HG03342 (cell line): Measurements from ENCODE around the gene SGCD.

Experiments used
- ATAC-seq: cut with Tn5 transposase; IDR thresholded peaks from one replicate; pipeline ENCODE4 v1.9.1; 2021; ENCODE audit warnings: mild to moderate bottlenecking, moderate library complexity; ENCODE audit not compliant: unreplicated experiment

Gene SGCD

DNA sequence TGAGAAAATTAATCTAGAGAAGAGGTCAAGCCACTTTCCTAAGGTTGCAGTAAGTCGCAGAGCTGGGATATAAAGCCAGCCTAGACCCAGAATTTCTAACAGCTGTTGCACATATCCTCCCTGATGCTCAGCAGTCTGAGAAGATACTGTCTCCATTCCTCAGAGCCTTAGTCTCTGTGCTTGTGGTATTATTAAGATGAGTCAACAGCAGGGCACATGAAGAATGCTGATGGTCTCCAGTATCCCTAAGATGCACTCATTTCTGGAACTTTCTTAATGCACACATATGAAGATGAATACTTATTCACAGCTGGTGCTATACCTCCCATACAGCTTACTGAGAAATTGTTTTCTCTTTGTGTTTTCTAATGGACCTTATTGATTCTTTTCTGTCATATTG is 32.5 kb downstream of the SGCD start:
- no peak for ATAC-seq

DNA sequence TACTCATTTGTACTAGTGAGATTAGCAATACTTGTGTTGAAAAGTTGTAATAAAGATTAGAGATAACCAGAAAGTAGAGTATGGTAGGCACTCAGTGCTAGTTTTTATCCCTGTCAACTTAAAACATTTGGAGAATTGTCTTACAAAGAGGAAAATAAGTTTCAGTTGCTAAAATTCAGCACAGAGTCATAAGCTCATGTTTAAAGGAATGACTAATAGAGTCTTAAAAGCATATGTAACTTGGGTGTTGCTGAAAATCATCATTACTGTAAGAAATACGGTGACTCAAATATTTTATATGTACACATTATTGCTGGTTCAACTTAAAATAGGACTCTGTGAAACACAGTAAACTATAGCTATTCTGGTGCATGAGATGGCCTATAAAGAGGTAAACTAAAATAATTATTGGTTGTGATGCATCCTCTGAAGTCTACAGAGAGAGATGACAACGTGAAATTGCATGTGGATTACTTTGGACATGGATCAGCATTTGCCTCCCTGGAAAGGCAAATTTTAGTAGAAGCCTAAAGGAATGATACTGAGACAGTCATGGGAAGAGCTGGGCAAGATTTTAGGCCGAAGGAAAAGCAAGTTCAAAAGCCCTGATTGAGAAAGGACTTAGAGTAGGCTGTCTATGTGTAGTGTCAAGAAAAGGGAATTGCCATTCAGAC is 34.6 kb downstream of the SGCD start:
- no peak for ATAC-seq

DNA sequence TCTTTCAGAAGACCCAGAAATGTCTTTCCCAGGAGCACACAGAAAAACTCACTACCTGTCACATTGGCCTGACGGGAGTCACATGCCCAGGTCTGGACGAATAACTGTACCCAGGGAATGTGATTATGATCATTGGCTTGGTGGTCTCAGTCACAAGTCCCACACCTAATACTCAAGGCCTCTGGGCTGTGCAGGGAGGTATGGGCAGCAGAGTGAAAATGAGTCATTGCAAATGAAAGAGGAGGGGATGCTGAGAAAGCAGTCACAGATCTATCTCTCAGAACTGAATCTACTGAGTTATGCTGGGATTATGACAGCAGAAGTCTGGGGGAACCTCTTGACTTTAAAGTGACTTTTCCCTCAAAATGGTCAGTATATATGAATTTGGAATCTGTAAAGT is 36.9 kb downstream of the SGCD start:
- no peak for ATAC-seq

DNA sequence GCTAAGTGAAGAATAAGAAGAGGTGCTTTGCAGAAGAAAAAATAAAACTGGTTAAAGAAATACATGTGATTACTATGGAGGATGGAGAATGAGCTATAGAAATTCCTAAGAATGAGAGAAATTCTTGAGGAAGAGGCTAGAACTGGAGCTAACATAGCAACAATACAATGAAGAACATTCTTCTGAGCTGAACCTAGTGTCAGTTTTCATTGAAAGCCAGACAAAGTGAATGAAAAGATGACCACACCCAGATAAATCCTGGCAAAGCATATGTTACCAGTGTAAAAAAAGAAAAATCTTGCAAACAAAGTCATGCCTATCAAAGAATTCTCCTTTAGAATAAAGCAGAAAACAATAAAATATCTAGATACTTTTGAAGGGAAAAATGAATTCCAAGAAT is 39.6 kb downstream of the SGCD start:
- ATAC-seq = no peak

DNA sequence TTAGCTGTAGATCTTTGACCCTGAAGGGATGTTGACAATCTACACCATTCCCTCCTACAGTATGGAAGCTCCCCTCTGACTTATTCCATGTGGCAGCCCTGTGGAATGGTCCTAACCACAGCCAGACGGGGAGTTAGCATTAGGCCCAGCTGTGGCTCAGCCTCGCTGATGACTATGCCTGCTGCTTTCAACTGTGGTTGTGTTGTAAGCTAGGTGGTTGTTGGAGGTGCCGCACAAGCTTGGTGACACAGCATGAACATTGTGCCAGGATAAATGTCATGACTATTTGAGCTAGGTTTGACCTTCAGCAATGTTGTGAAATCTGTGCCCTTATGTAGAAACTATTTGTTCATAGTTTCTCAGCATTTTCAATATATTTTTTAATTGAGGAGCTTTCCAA is 40.6 kb downstream of the SGCD start:
- ATAC-seq = no peak

DNA sequence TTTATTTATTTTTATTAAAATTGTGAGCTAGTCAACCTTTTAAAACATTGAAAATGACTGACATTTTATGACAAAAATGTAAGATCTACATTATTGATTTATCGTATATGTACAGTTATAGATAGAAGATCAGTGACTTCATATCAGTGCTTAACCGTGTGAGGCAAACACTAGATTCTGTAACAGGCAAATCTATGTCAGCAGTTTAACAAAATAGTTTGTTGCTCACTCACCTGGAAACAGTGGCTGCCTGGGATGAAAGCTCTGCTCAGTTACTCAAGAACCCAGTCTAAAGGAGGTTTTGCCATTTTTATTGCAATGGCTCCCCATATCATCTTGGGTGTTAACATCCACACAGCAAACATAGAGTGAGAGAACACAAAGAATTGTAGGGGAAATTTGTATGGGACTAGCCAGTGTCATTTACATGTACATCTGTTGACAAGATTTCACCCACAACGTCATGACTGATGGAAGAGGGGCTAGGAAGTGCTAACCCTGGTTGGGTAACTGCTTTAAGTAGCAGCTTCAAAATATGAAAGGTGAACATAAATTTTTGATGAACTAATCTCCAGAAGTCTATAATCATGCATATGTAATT is 49.0 kb downstream of the SGCD start:
- ATAC-seq = peak; percentile 51

DNA sequence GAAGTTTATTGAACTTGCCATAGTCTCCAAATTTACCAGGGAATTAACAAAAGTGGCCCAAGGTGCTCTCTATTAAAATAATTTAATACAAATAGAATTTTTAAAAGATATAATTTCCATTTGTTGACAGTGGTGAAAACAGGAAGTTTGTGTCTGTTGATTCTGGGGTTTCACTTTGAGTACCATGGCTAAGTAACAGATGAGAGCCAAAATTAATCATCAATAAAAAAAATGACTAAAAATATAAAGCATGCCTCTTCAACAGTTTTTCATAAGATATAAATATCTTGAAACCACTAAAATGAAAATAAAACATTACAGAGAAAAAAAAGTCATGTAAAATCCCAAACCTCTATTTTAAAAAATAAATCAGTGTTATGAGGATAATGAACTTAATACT is 49.8 kb downstream of the SGCD start:
- ATAC-seq = peak; percentile 61

DNA sequence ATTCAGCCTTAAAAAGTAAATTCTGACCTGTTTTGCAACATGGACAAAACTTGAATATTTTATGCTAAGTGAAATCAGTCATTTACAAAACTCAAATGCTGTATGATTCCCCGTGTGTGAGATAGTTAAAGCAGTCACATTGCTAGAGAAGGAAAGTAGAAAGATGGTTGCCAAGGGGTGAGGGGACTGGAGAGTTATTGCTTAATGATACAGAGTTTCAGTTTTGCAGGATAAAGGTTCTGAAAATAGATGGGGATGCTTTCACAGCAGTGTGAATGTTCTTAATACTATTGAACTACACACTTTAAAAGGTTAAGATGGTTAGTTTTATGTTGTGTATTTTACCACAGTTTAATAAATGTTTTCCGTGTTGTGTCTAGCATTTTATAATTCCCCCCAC is 51.2 kb downstream of the SGCD start:
- no peak for ATAC-seq

DNA sequence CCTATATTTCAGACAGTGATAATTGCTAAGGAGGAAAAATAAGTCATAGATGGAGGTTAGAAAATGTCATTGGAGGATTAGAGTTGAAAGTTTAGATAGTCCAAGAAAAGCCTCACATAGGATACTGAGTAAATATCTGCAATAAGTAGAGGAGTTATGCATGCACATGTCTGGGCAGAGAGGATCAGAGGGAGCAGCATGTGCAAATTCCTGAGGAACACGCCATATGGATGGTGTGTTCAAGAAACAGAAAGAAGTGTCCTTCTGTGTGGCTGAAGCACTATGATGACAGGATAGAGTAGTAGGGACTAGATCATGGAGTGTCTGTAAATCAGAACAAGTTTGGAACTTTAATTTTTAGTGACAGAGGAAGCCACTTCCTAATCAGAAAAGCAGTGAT is 52.2 kb downstream of the SGCD start:
- no peak for ATAC-seq

DNA sequence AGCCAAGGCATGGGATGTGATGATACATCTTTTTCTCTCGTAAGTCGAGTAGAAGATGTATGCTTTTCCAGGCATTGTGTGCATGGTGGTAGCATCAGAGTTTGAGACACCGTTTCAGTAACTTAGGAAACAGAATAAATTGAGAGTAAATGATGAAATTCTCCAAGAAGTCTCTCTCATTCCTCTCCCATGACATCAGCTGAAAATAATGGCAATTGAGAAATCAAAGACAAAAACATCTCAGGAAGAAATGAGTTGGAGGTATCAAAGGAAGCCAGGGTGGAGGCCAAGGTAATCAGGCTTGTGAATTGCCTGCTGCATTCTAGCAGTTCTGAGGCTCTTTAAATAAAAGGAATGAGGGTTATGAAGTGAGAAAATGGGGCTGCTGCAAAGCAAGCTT is 53.9 kb downstream of the SGCD start:
- no peak for ATAC-seq

DNA sequence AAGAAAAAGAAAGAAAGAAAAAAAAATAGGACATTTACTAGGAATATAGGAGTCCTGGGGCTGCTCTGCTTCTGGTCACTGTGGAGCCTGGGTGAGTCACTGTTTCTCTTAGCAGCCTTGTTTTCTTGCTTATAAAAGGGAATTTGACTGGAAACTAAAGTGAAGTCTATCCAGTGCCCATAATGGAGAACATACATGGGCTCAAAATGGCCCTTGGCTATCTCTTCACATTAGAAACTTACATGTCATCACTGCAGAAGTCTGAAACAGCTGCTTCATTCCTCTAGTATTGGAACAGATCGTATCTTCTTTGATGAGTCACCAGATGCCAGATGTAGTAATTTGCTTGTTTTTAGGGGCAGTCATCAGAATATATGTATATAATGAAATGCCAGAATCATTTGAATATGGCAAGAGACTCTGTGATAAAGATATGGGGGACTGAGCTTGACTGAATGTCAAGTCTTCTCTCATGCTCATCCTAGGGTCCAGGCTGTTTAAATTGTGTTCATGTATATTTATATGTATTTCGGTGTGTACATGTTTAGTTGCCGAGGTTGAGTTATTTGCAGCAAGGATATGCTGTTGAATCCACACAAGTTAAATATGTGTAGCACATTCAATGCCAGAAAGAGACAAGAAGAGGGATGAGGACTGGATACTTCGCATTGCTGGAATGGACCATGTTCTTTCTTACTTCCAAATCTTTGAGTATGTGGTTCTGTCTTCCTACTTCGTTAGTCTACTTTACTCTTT is 56.7 kb downstream of the SGCD start:
- no peak for ATAC-seq

DNA sequence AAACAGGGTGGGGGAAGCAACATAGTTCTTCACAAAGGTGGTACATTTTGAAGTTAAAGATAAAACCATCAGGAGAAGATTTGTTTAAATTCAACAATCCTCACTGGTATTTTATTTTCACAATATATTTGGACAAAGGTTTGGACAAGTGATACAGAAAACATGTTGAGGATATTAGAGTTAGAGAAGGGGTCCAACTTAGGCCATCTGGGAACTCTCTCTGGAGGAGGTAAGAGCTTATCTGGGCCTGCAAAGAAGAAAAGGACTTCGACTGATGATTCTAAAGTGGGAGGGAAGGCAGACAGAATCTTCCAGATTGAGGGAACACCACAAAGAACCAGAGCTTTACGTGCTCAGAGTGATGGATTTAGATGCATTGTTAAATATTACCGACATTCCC is 58.5 kb downstream of the SGCD start:
- no peak for ATAC-seq

DNA sequence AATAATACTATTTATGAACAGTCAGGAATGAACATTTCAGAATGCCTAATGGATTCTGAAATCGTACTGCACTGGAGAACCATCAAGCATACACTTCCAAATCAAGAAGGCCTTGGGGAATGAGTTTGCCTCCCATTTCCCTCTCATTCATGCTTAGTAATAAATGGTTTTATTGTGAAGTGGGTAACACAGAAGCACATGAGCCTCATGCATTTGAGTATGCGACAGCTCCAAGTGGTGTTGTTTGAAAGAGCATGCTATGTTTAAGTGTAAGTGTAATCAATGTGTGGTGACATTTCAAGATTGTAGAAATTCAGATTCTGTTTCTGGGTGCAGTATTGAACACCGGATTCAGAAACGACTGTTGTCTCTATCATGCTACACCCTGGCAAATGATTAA is 60.0 kb downstream of the SGCD start:
- ATAC-seq = no peak

DNA sequence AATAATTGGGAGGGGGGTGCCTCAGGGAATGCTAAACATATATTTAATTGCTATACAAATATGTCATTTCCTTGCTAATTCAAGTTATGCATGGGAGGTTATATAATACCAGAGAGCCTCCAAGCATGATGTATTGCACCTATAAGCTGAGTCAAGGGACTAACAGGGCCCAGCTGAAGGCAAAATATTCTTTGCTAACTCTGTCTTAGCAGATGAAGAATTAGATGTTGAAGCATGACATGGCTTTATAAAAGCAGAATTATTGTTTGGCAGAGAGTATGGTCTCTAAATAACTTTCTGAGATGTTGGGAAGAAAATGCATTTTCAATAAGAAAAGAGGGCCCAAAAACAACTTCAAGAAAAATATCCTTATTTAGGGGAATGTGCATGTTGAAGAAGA is 60.4 kb downstream of the SGCD start:
- ATAC-seq = no peak

DNA sequence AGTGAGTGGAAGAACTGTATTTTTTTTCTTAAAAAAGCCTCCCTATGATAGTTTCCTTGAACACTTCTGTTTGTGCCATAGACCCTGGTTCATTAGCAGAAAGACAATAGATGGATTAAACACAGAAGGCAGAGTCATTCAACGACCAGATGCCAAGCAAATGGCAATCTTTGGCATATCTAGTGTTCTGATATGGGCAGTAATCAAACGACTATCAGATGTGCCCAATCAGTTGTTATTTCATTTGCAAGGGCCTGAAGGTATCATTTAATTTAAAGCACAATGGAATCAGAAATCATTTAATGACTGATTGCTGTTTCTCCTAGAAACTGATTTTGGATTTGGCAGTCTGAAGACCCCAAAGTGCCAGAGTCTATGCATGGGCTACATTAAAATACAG is 61.3 kb downstream of the SGCD start:
- no peak for ATAC-seq

DNA sequence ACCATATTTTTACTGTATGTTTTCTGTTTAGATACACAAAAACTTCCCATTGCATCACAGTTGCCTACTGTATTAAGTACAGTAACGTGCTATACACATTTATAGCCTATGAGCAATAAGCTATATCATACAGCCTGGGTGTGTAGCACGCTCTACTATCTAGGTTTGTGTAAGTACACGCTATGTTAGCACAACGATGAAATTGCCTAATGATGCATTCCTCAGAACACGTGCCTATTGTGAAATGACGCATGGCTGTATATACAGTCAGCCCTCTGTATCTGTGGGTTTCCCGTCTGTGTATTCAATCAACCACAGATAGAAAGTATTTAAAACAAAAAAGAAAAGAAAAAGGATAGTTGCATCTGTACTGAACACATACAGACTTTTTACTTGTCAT is 64.2 kb downstream of the SGCD start:
- no peak for ATAC-seq

DNA sequence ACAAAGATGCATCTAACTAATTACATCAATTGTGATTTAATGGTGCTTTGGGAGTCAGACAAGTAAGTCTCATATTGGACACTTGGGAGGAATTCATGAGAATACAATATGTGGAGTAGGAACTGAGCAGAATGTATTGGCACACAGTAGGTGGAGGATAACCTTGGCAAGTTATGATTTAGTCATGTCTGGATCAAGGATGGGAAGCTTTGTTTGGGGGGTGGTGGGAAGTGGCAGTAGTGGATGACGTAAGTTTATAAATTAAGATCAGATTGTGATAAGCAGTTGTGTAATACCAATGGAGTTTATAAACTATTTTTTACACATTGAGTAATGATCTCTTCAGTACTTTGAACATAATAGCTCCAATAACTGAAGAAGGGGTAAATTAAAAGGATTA is 67.0 kb downstream of the SGCD start:
- no peak for ATAC-seq

DNA sequence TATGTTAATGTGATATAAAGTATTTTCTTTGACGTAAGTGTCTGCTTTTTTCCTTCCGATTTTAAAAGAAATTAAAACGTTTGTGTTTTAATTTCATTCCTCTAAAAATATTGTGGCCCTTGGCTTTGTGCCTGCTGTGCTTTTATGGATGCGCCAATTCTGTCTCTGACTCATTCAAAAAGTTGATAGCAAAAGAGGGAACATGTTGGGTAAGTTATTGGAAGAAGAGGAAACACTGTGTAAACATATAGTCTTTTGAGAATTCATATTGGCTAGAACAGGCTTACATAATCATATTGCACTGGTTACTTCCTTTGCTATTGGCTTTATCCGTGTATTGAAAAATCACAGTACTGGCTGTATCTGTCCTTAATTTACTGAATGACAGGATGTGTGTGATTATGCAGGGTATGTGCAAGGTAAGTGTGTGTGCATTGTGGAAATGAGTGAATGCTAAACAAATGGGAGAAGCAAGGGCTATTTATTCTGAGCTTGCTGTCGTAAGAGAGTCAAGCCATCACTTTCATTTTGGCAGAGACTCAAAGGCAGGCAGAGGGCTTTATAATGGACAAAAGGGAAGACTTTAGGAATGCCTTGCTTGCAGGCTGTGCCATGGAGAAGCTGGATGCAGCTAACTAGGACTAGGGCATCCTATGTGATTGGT is 67.8 kb downstream of the SGCD start:
- ATAC-seq = no peak

DNA sequence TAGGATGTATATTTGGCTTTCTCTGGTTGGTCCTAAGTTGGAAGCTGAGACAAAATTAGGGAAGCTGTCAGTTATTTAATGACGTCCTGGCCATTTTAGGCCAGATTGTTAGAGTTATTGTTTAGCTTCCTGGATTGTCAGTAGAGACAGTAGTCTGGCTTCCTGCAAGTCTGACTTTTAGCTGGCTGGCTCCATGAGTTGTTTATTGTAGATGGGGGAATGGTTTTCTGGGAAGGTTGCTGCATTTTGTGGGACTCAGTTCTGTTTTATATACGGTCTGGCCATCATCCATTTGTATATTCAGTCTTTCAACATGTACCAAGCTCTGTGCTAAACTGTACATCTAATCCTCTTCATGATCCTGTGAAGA is 68.3 kb downstream of the SGCD start:
- ATAC-seq = no peak

DNA sequence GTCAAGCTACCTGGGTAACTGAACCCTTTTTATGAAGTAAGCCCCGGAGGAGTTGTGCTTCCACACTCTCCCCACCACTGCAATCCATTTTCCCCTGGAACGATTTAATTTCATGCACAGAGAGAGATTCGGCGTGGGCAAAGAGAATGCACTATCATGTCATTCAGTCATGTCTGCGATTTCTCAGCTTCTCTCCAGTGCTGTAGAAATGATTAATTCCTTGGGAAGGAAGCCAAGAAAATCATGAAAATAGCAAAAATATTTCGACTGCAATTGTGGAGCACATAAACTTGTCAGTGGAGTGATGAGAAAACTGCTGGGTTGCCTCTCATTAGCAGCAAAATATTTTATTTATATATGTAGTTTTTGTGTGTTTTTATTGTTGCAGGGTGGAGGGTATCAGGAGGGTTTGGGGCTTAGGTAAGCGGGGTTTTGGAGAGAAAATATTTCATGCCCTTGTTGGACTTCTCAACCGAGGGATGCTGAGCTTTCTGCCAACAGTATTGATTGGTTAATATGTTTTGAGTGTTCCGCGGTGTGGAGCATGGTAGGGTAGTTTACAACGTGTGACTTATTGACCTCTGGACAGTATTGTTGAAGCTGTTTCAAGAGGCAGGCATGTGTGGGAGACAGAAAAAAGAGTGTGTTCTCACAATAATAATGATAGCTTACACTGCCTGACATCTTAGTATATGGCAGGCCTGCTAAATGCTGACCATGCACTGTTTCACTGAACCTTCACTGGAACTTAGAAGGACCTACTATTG is 69.3 kb downstream of the SGCD start:
- ATAC-seq = no peak

DNA sequence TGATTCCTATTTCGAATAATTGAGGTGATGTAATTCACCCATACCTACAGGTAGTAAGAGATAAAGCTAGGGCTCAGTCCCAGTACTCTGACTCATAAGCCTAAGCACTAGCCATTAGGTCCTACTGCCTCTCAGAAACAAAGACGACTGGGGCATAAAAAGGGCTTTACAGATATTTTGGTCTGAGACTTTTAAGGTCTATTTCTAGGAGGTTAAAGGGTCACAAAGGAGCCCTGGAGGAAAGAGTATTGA is 69.8 kb downstream of the SGCD start:
- ATAC-seq = no peak

DNA sequence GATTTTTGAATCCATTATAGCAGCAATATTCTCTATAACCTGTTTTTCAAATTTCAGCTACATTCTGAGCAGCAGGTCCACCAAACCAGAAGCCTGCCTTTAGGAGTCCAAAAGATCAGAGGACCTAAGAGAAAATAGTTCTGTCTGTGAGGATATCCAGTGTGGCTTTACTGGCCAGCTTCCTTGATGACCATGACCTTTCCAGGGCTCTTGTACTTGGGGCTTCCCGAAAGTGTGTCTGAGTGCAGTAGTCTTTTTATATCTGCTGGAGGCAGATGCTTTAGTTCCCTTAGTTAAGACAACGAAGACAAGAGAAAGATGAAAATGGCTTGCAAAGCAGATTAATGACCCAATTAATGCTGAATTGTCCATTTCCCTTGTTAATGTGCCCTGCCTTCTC is 72.4 kb downstream of the SGCD start:
- no peak for ATAC-seq
